Measurements from ENCODE around the gene LCN9.

DNA sequence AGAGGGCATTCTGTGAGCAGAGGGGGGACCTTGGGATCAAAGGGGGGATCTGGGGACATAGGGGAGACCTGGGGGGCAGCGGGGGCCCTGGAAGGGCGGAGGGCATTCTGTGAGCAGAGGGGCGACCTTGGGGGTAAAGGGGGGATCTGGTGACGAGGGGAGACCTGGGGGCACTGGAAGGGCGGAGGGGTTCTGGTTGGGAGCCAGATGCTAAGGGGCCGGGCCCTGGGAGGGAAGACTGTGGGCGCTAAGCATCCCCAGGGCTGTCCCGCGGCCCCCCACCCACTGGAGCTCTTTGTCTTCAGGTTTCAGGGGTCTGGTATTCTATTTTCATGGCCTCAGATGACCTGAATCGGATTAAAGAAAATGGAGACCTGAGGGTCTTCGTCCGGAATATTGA, 748 bp downstream of the LCN9 start:
- no peak for TF ChIP-seq CTCF (IDR thresholded peaks at IDR 0.05)
- TF ChIP-seq POLR2A (IDR thresholded peaks at IDR 0.05) = no peak
- no peak for TF ChIP-seq POLR2AphosphoS5 (IDR thresholded peaks at IDR 0.05; ENCODE audit: insufficient read depth in 1 of 2, low read depth in 1 of 2)

Measured in vagina (tissue), 2 donors.